H1 (cell line): ENCODE data around the gene CDH15. TPM values are rescaled to one million over a fixed set of nuclear protein-coding genes. Genes with fewer than 3 reads are reported as not detected.
"Not testable (repeated sequence)": the region's sequence is repeated elsewhere in the genome, so short reads cannot be mapped to it uniquely, and the experiment has no call there.

Experiments
- CTCF ChIA-PET: fragments of 300-600 bp; sonication (Branson Sonifier 250); formaldehyde crosslinking; loops from one replicate; lab custom pipeline; 2021; ENCODE audit not compliant: partially characterized antibody; lab: Charles Lee
- POLR2A ChIA-PET: fragments of 300-600 bp; sonication (Branson Sonifier 250); formaldehyde crosslinking; loops from one replicate; lab custom pipeline; 2021; ENCODE audit warnings: inconsistent platforms; ENCODE audit not compliant: partially characterized antibody; lab: Charles Lee
- DNase-seq, 2 experiments: peaks; one replicate each; pipeline versions ENCODE4 v3.0.0 to v3.0.0-alpha.2; 2010 to 2022; ENCODE audit warnings: low spot score in 2 of 2, low read depth in 1 of 2, mixed read lengths in 1 of 2
- FAIRE-seq: peaks from 2 replicates; lab custom pipeline; 2011; peaks lifted over from hg19 to GRCh38; lab: Jason Lieb, UNC
- H2AFZ ChIP-seq: 2 replicates; pipeline ENCODE4 v1.8.1; 2012; ENCODE audit warnings: low read length, inconsistent platforms
- H2AK5ac ChIP-seq: 2 replicates; pipeline ENCODE4 v1.6.1; 2013; ENCODE audit warnings: low read depth, low read length
- H2BK120ac ChIP-seq: replicated peaks from 2 replicates; pipeline ENCODE3; 2013; ENCODE audit warnings: low read depth, low read length, inconsistent platforms
- H2BK12ac ChIP-seq: 2 replicates; pipeline ENCODE4 v1.6.1; 2013; ENCODE audit warnings: low read depth, low read length
- H2BK15ac ChIP-seq: 2 replicates; pipeline ENCODE4 v1.6.1; 2013; ENCODE audit warnings: low read length
- H2BK20ac ChIP-seq: 2 replicates; pipeline ENCODE4 v1.6.1; 2013; ENCODE audit warnings: low read length
- H2BK5ac ChIP-seq: 2 replicates; pipeline ENCODE4 v1.6.1; 2013; ENCODE audit warnings: low read depth, low read length
- H3K14ac ChIP-seq: 2 replicates; pipeline ENCODE4 v1.6.1; 2013; ENCODE audit warnings: inconsistent platforms; ENCODE audit not compliant: insufficient read length
- H3K18ac ChIP-seq: 2 replicates; pipeline ENCODE4 v1.6.1; 2013; ENCODE audit warnings: low read length; ENCODE audit errors: extremely low read depth
- H3K23ac ChIP-seq: 2 replicates; pipeline ENCODE4 v1.6.1; 2013; ENCODE audit warnings: inconsistent platforms; ENCODE audit not compliant: insufficient read length
- H3K23me2 ChIP-seq: 2 replicates; pipeline ENCODE4 v1.6.1; 2013; ENCODE audit warnings: low read depth, low read length
- H3K27ac ChIP-seq: 2 replicates; pipeline ENCODE4 v1.6.1; 2011; ENCODE audit warnings: low read depth, low read length, inconsistent platforms
- H3K27me3 ChIP-seq, 4 experiments: replicated peaks in 1 of 4; 1 replicate in 1 of 4; 2 replicates in 3 of 4; pipeline versions ENCODE4 v1.6.1 to v1.8.1; 2011 to 2013; ENCODE audit warnings: low read length in 3 of 4, mild to moderate bottlenecking in 3 of 4, inconsistent platforms in 2 of 4, mixed read lengths in 2 of 4, moderate library complexity in 1 of 4; ENCODE audit not compliant: control insufficient read depth in 3 of 4, insufficient read depth in 3 of 4; ENCODE audit errors: extremely low read depth in 1 of 4
- H3K36me3 ChIP-seq, 4 experiments: 2 replicates each; pipeline versions ENCODE4 v1.6.1 to v1.8.1; 2011 to 2013; ENCODE audit warnings: mild to moderate bottlenecking in 4 of 4, low read length in 3 of 4, moderate library complexity in 2 of 4, control low read depth in 1 of 4, inconsistent platforms in 1 of 4; ENCODE audit not compliant: insufficient read depth in 4 of 4, control insufficient read depth in 2 of 4
- H3K4ac ChIP-seq: replicated peaks from 2 replicates; pipeline ENCODE3; 2013; ENCODE audit warnings: low read length, low read depth, mixed read lengths, inconsistent platforms; ENCODE audit not compliant: insufficient read length
- H3K4me1 ChIP-seq, 4 experiments: replicated peaks in 1 of 4; 1 replicate in 1 of 4; 2 replicates in 3 of 4; pipeline versions ENCODE4 v1.6.1 to v1.8.1; 2011 to 2013; ENCODE audit warnings: low read length in 3 of 4, inconsistent platforms in 2 of 4, mixed read lengths in 1 of 4; ENCODE audit not compliant: insufficient read depth in 4 of 4, control insufficient read depth in 3 of 4
- H3K4me2 ChIP-seq, 2 experiments: 2 replicates each; pipeline versions ENCODE4 v1.6.1 to v1.8.1; 2011 to 2013; ENCODE audit warnings: low read depth in 2 of 2, low read length in 2 of 2, control low read depth in 1 of 2, inconsistent platforms in 1 of 2, mild to moderate bottlenecking in 1 of 2; ENCODE audit not compliant: insufficient read depth in 1 of 2
- H3K4me3 ChIP-seq, 4 experiments: fragments of 200-600, 300-600 bp in 1 of 4; sonication (generic), shearing (Covaris generic), sonication (Bioruptor Twin) in 1 of 4; 2 replicates each; pipeline versions ENCODE4 v1.5.1 to v1.8.1; 2011 to 2016; ENCODE audit warnings: low read length in 4 of 4, low read depth in 3 of 4, control low read depth in 2 of 4, inconsistent platforms in 2 of 4, mild to moderate bottlenecking in 2 of 4, mixed read lengths in 1 of 4, moderate library complexity in 1 of 4; ENCODE audit not compliant: insufficient read depth in 2 of 4; ENCODE audit errors: extremely low read depth in 1 of 4
- H3K56ac ChIP-seq: replicated peaks from 2 replicates; pipeline ENCODE3; 2013; ENCODE audit warnings: low read depth, mild to moderate bottlenecking, mixed read lengths, low read length, inconsistent platforms; ENCODE audit not compliant: insufficient read length
- H3K79me1 ChIP-seq: 2 replicates; pipeline ENCODE4 v1.6.1; 2013; ENCODE audit warnings: low read depth, low read length, control low read depth
- H3K79me2 ChIP-seq, 2 experiments: 2 replicates each; pipeline versions ENCODE4 v1.6.1 to v1.8.1; 2012 to 2013; ENCODE audit warnings: low read length in 2 of 2, mild to moderate bottlenecking in 2 of 2, inconsistent platforms in 1 of 2; ENCODE audit not compliant: insufficient read depth in 2 of 2, control insufficient read depth in 1 of 2
- H3K9ac ChIP-seq, 4 experiments: replicated peaks in 1 of 4; 1 replicate in 1 of 4; 2 replicates in 3 of 4; pipeline versions ENCODE4 v1.6.1 to v1.8.1; 2011 to 2013; ENCODE audit warnings: low read depth in 3 of 4, low read length in 3 of 4, control low read depth in 2 of 4, mild to moderate bottlenecking in 2 of 4, moderate library complexity in 2 of 4, inconsistent platforms in 1 of 4; ENCODE audit errors: extremely low read depth in 1 of 4
- H3K9me3 ChIP-seq, 2 experiments: 2 replicates each; pipeline versions ENCODE4 v1.6.1 to v1.8.1; 2012 to 2013; ENCODE audit warnings: mild to moderate bottlenecking in 2 of 2, moderate library complexity in 2 of 2, control low read depth in 1 of 2, inconsistent platforms in 1 of 2, low read depth in 1 of 2, low read length in 1 of 2, mixed read lengths in 1 of 2; ENCODE audit not compliant: insufficient read depth in 2 of 2
- H4K20me1 ChIP-seq, 2 experiments: replicated peaks in 1 of 2; 2 replicates each; pipeline versions ENCODE3 to v1.8.1; 2011 to 2013; ENCODE audit warnings: inconsistent platforms in 2 of 2, low read length in 2 of 2, mild to moderate bottlenecking in 1 of 2; ENCODE audit not compliant: insufficient read depth in 2 of 2, control insufficient read depth in 1 of 2
- H4K5ac ChIP-seq: 2 replicates; pipeline ENCODE4 v1.6.1; 2013; ENCODE audit warnings: low read length, low read depth, mixed read lengths, inconsistent platforms; ENCODE audit not compliant: insufficient read length
- H4K8ac ChIP-seq: 2 replicates; pipeline ENCODE4 v1.8.0; 2013; ENCODE audit warnings: mild to moderate bottlenecking, moderate library complexity, low read length, inconsistent platforms; ENCODE audit not compliant: insufficient read depth; ENCODE audit errors: extremely low read depth
- H4K91ac ChIP-seq: replicated peaks from 2 replicates; pipeline ENCODE3; 2013; ENCODE audit warnings: low read length, mixed read lengths, inconsistent platforms; ENCODE audit not compliant: insufficient read length
- KDM1A ChIP-seq: fragments of 200-600, 300-600 bp; sonication (generic); IDR thresholded peaks from 2 replicates; pipeline ENCODE4 v1.7.1; 2016; ENCODE audit warnings: mild to moderate bottlenecking, low read length, borderline replicate concordance
- WGBS, 2 experiments: shearing (Covaris generic) in 1 of 2; methylation state at CpG; one replicate each; pipeline versions ENCODE4 v1.1.6 to v1.1.7; 2013 to 2015; ENCODE audit warnings: low lambda C conversion rate in 2 of 2, mixed read lengths in 2 of 2, inconsistent platforms in 1 of 2, low coverage in 1 of 2, missing lambda C conversion rate in 1 of 2; ENCODE audit not compliant: insufficient replicate concordance in 2 of 2, insufficient coverage in 1 of 2, insufficient read length in 1 of 2; ENCODE audit errors: extremely low coverage in 1 of 2, missing lambda C conversion rate in 1 of 2; 5-methylcytosine and 5-hydroxymethylcytosine counted together
- polyA plus RNA-seq, 7 experiments: library from polyadenylated mRNA; depleted of rRNA in 3 of 7; stranded (reverse) in 5 of 7; unstranded in 2 of 7; fragments of >200 nt in 5 of 7; fragments of 200-250 nt in 2 of 7; gene quantifications; 1 replicate in 5 of 7; 2 replicates in 1 of 7; 4 replicates in 1 of 7; pipeline versions ENCODE4 v1.2.1 to v1.2.3, GENCODE V29; 2011 to 2013; ENCODE audit warnings: missing spikeins in 2 of 7, mixed read lengths in 2 of 7
- total RNA-seq: library from RNA; stranded (reverse); fragmentation: NEBNext Ultra II Directional; extraction: Animal tissue kit (Norgen Biotek cat#: 25700); gene quantifications from 2 replicates; pipeline ENCODE4 v1.2.1, GENCODE V29; 2021

CDH15 gene
- total and polyA plus RNA-seq, 2 of the 8 experiments (the other 6 are each of a cell fraction or from before 2014, with no cell fraction given) = 0.50 to 0.82 TPM

- H4K8ac ChIP-seq, H3K27ac ChIP-seq, H3K79me1 ChIP-seq, H3K27me3 ChIP-seq, H3K9me3 ChIP-seq, H3K4ac ChIP-seq, H2BK120ac ChIP-seq, H4K20me1 ChIP-seq, H2BK5ac ChIP-seq, H2AK5ac ChIP-seq, H3K14ac ChIP-seq, H3K23ac ChIP-seq, H3K4me1 ChIP-seq, H2BK20ac ChIP-seq, H3K4me2 ChIP-seq, H3K36me3 ChIP-seq, H3K9ac ChIP-seq, H3K23me2 ChIP-seq, FAIRE-seq, H3K18ac ChIP-seq, POLR2A ChIA-PET, H3K4me3 ChIP-seq, CTCF ChIA-PET, H2AFZ ChIP-seq, H2BK15ac ChIP-seq, H2BK12ac ChIP-seq, H4K5ac ChIP-seq, H3K56ac ChIP-seq, DNase-seq, H4K91ac ChIP-seq, H3K79me2 ChIP-seq: not testable (repeated sequence)
- TF ChIP-seq KDM1A = peak; percentile 29; the same call in 1 of the 2 replicates
- WGBS, 2 experiments = 89% methylated on average over 20 of the region's 20 CpGs; no CpG with 5 or more reads in 1 of the 2 experiments
These were observed 15.1 kb downstream of the CDH15 start for GRCh38 chr16:89186593-89187031.
